GM12878 (cell line): Measurements from ENCODE around the gene IL3RA. TPM values are rescaled to one million over a fixed set of nuclear protein-coding genes. Genes with fewer than 3 reads are reported as not detected.

Experiments
- ATAC-seq: fragments of 200-7000 bp; cut with Tn5 transposase; 3 replicates; pipeline ENCODE4 v1.9.1; 2020; ENCODE audit warnings: mild to moderate bottlenecking, moderate library complexity
- BruUV-seq: library from RNA; stranded (reverse); fragments of 400-500 nt; replicated peaks from 2 replicates; lab custom pipeline; 2021; lab: Mats Ljungman, UMichigan
- CTCF ChIA-PET: fragments of 300-600 bp; sonication (Branson Sonifier 250); formaldehyde crosslinking; extraction: SDS; loops from one replicate; lab custom pipeline; 2021; ENCODE audit warnings: inconsistent platforms; lab: Yijun Ruan, JAX
- POLR2A ChIA-PET: fragments of 350-600 bp; formaldehyde crosslinking; extraction: SDS; loops from one replicate; lab custom pipeline; 2021; ENCODE audit warnings: inconsistent platforms; lab: Charles Lee
- RAD21 ChIA-PET: fragments of 300-600 bp; sonication (Branson Sonifier 250); formaldehyde crosslinking; loops from one replicate; lab custom pipeline; 2023; ENCODE audit warnings: antibody characterized with exemption; ENCODE audit not compliant: unreplicated experiment; lab: Charles Lee
- SMC1A ChIA-PET: fragments of 300-600 bp; sonication (Branson Sonifier 250); formaldehyde crosslinking; loops from one replicate; lab custom pipeline; 2023; ENCODE audit not compliant: unreplicated experiment, uncharacterized antibody; lab: Charles Lee
- DNase-seq: peaks from one replicate; pipeline ENCODE4 v3.0.0-alpha.2; 2011; ENCODE audit warnings: low read depth, low spot score
- FAIRE-seq: peaks from 3 replicates; lab custom pipeline; 2011; peaks lifted over from hg19 to GRCh38; lab: Jason Lieb, UNC
- H2AFZ ChIP-seq: 2 replicates; pipeline ENCODE4 v1.6.0; 2011; ENCODE audit warnings: low read depth, low read length, control low read depth; ENCODE audit not compliant: control insufficient read depth
- H3K27ac ChIP-seq: 2 replicates; pipeline ENCODE4 v1.5.1; 2011; ENCODE audit warnings: control low read depth; ENCODE audit not compliant: control insufficient read depth, insufficient read depth
- H3K27me3 ChIP-seq, 2 experiments: replicated peaks in 1 of 2; 2 replicates each; pipeline versions ENCODE4 v1.6.0 to v1.6.1; 2011; ENCODE audit warnings: low read length in 1 of 2; ENCODE audit not compliant: control insufficient read depth in 2 of 2, insufficient read depth in 2 of 2
- H3K36me3 ChIP-seq, 2 experiments: 2 replicates each; pipeline ENCODE4 v1.5.1; 2011; ENCODE audit warnings: low read length in 1 of 2; ENCODE audit not compliant: control insufficient read depth in 2 of 2, insufficient read depth in 2 of 2
- H3K4me1 ChIP-seq: 2 replicates; pipeline ENCODE4 v1.6.1; 2011; ENCODE audit warnings: mild to moderate bottlenecking, low read length, moderate library complexity, mixed read lengths; ENCODE audit not compliant: control insufficient read depth, insufficient read depth
- H3K4me2 ChIP-seq: 2 replicates; pipeline ENCODE4 v1.6.0; 2011; ENCODE audit warnings: control low read depth; ENCODE audit not compliant: control insufficient read depth, insufficient read depth
- H3K4me3 ChIP-seq: fragments of 200-600 bp; sonication (generic); 2 replicates; pipeline ENCODE4 v1.5.1; 2016
- H3K79me2 ChIP-seq: 2 replicates; pipeline ENCODE4 v1.6.0; 2011; ENCODE audit warnings: low read length; ENCODE audit not compliant: control insufficient read depth, insufficient read depth
- H3K9ac ChIP-seq: 2 replicates; pipeline ENCODE4 v1.8.0; 2011; ENCODE audit warnings: low read length, control low read depth, mixed read lengths; ENCODE audit not compliant: control insufficient read depth, insufficient read depth
- H3K9me3 ChIP-seq: replicated peaks from 3 replicates; pipeline ENCODE4 v1.5.1; 2011; ENCODE audit warnings: mild to moderate bottlenecking, low read length; ENCODE audit not compliant: control insufficient read depth, insufficient read depth
- H4K20me1 ChIP-seq: 2 replicates; pipeline ENCODE4 v1.6.0; 2011; ENCODE audit not compliant: control insufficient read depth, insufficient read depth
- DPF2 ChIP-seq: fragments of 450-650 bp; IDR thresholded peaks from 2 replicates; pipeline ENCODE4 v1.6.1; 2017; ENCODE audit warnings: mild to moderate bottlenecking
- FOXK2 ChIP-seq: fragments of 450-650 bp; IDR thresholded peaks from 2 replicates; pipeline ENCODE4 v1.6.1; 2017; ENCODE audit warnings: mild to moderate bottlenecking, moderate library complexity
- HDAC2 ChIP-seq: fragments of 200-600 bp; sonication (generic); IDR thresholded peaks from 2 replicates; pipeline ENCODE4 v1.6.1; 2017
- IKZF2 ChIP-seq, 2 experiments: fragments of 450-650 bp; IDR thresholded peaks; 2 replicates each; pipeline ENCODE4 v1.6.1; 2017; ENCODE audit warnings: mild to moderate bottlenecking in 2 of 2, moderate library complexity in 2 of 2
- KDM1A ChIP-seq: fragments of 200-600 bp; sonication (generic); IDR thresholded peaks from 2 replicates; pipeline ENCODE4 v1.6.1; 2016; ENCODE audit warnings: borderline replicate concordance
- MEF2B ChIP-seq: fragments of 450-650 bp; IDR thresholded peaks from 2 replicates; pipeline ENCODE4 v1.6.1; 2018; ENCODE audit warnings: mild to moderate bottlenecking, moderate library complexity; ENCODE audit not compliant: partially characterized antibody, poor library complexity, severe bottlenecking
- MTA3 ChIP-seq: IDR thresholded peaks from 2 replicates; pipeline ENCODE4 v1.6.1; 2012; ENCODE audit warnings: low read length, inconsistent platforms, borderline replicate concordance
- POU2F2 ChIP-seq: IDR thresholded peaks from 3 replicates; pipeline ENCODE4 v1.6.1; 2011; ENCODE audit warnings: low read depth, mild to moderate bottlenecking, low read length, borderline replicate concordance
- RELA ChIP-seq: fragments of 450-650 bp; IDR thresholded peaks from 2 replicates; pipeline ENCODE4 v1.8.0; 2014; ENCODE audit warnings: borderline replicate concordance; ENCODE audit not compliant: partially characterized antibody
- SKIL ChIP-seq: fragments of 450-650 bp; IDR thresholded peaks from 2 replicates; pipeline ENCODE4 v1.6.1; 2017; ENCODE audit warnings: mild to moderate bottlenecking, low read depth, inconsistent platforms; ENCODE audit not compliant: poor library complexity, severe bottlenecking
- SRF ChIP-seq, 2 experiments: IDR thresholded peaks; 2 replicates each; pipeline ENCODE4 v1.6.1; 2011; ENCODE audit warnings: low read depth in 2 of 2, low read length in 2 of 2, mild to moderate bottlenecking in 1 of 2, moderate library complexity in 1 of 2
- STAT1 ChIP-seq: fragments of 450-650 bp; conservative IDR thresholded peaks from 2 replicates; pipeline ENCODE4 v1.6.1; 2014; ENCODE audit warnings: antibody characterized with exemption, mild to moderate bottlenecking
- WRNIP1 ChIP-seq: IDR thresholded peaks from 2 replicates; pipeline ENCODE4 v1.6.1; 2011; ENCODE audit warnings: low read depth, low read length, improper control_type of control experiment, borderline replicate concordance
- YBX1 ChIP-seq: fragments of 450-650 bp; IDR thresholded peaks from 2 replicates; pipeline ENCODE4 v1.6.1; 2016; ENCODE audit warnings: antibody characterized with exemption
- ZNF592 ChIP-seq: fragments of 450-650 bp; IDR thresholded peaks from 2 replicates; pipeline ENCODE4 v1.6.1; 2017; ENCODE audit warnings: mild to moderate bottlenecking, moderate library complexity
- ZSCAN29 ChIP-seq: fragments of 450-650 bp; IDR thresholded peaks from 2 replicates; pipeline ENCODE4 v1.6.1; 2017; ENCODE audit warnings: mild to moderate bottlenecking, moderate library complexity
- WGBS: methylation state at CpG from one replicate; pipeline ENCODE4 v1.1.6; 2016; ENCODE audit warnings: low lambda C conversion rate; ENCODE audit not compliant: insufficient replicate concordance, insufficient coverage; ENCODE audit errors: missing lambda C conversion rate; 5-methylcytosine and 5-hydroxymethylcytosine counted together
- in situ Hi-C: fragments of 300-500 bp; cut with MboI; formaldehyde crosslinking; loops from 9 replicates; pipeline ENCODE4 v1.14.3; 2018; ENCODE audit warnings: mixed read lengths
- intact Hi-C: fragments of 100-400 bp; cut with micrococcal nuclease; formaldehyde crosslinking; loops from one replicate; pipeline ENCODE4 v1.14.2; 2022; ENCODE audit not compliant: unreplicated experiment
- polyA plus RNA-seq, 11 experiments: library from polyadenylated mRNA; depleted of rRNA in 4 of 11; unstranded in 6 of 11; stranded (reverse) in 5 of 11; fragments of >200 nt; fragmentation: Nextera tagmentation in 4 of 11; fragmentation: Illumina TruSeq in 1 of 11; extraction: Ambion mirVana in 4 of 11; extraction: Trizol in 1 of 11; gene quantifications; 1 replicate in 1 of 11; 2 replicates in 10 of 11; pipeline versions ENCODE4 v1.2.1 to v1.2.3, GENCODE V29; 2011 to 2016; ENCODE audit warnings: inconsistent platforms in 2 of 11, missing spikeins in 2 of 11, low read depth in 1 of 11
- total RNA-seq, 4 experiments: library from RNA; depleted of rRNA in 3 of 4; stranded (reverse); fragments of >200 nt in 3 of 4; fragmentation: Illumina TruSeq in 1 of 4; extraction: Trizol in 1 of 4; gene quantifications; 2 replicates each; pipeline versions ENCODE4 v1.2.1 to v1.2.3, GENCODE V29; 2013 to 2021

Gene IL3RA
- total and polyA plus RNA-seq, 10 of the 15 experiments (the other 5 are each of a cell fraction or from before 2014, with no cell fraction given): 2.1 to 31.1 (median 17.9) TPM

DNA sequence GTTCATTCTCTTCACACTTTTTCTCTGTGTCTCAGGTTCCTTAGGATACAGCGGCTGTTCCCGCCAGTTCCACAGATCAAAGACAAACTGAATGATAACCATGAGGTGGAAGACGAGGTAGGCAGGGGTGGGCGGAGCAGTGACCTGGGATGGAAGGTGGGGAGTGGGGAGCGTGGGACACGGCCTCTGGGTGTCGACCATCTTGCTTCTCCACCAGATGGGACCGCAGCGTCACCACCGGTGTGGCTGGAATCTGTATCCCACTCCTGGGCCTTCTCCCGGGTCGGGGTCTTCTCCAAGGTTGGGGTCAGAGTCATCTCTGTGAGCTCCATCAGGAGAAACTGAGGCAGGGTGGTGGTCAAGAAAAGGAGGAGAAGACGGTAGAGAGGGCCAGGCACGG, 31.2 kb upstream of the IL3RA start:
- H3K4me3 ChIP-seq: no peak overlapping the region
- H3K9ac ChIP-seq: no peak overlapping the region
- H3K4me2 ChIP-seq: no peak overlapping the region
- no TSS peak for BruUV-seq
- H3K36me3 ChIP-seq: no peaks in the 10 kb centered on the region
- intact Hi-C loops: no loop called here
- no peaks in the 10 kb centered on the region for H3K4me1 ChIP-seq
- ChIA-PET POLR2A (no interaction called here), SMC1A (no interaction called here), RAD21 (no interaction called here), CTCF (no interaction called here)
- no peak for DNase-seq
- WGBS: 66% methylated on average over 14 of the region's 14 CpGs
- no peak overlapping the region for H2AFZ ChIP-seq
- H4K20me1 ChIP-seq: no peaks in the 10 kb centered on the region
- no peak overlapping the region for H3K27ac ChIP-seq
- TF ChIP-seq IKZF2 (IDR thresholded peaks at IDR 0.05) (no peak), HDAC2 (no peak), ZSCAN29 (no peak), SKIL (no peak), MTA3 (no peak), MEF2B (no peak), POU2F2 (no peak), RELA (no peak), SRF (IDR thresholded peaks at IDR 0.05; ENCODE audit: low read depth in 2 of 2, low read length in 2 of 2) (no peak), YBX1 (no peak), FOXK2 (no peak), KDM1A (no peak), WRNIP1 (no peak), STAT1 (no peak), ZNF592 (no peak), DPF2 (no peak)
- no peaks in the 10 kb centered on the region for H3K79me2 ChIP-seq
- H3K27me3 ChIP-seq: no peaks in the 10 kb centered on the region
- in situ Hi-C loops: no loop called here
- FAIRE-seq: no peak
- H3K9me3 ChIP-seq: no peaks in the 10 kb centered on the region
- ATAC-seq: no peak
